ENCODE data around the gene SLC25A36.

DNA sequence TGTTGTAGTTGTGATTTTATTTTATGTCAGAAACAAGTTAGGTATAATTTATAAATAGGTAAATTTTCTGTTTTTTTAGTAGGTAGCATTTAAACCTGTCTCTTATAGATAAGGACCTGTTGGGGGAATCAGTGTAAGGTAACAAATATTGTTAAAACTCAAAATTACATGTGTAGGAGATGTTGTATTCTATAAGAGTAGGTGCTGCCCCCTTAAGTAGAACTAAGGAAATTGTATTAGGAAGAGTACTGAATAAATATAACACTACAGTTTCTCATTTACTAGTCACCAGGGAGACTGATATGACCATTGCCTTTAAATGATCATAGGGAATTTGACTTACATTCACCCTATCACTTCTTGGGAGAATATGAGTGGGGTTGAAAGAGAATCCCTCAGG, 31.2 kb downstream of the SLC25A36 start:
- TF ChIP-seq, protein P1, sequence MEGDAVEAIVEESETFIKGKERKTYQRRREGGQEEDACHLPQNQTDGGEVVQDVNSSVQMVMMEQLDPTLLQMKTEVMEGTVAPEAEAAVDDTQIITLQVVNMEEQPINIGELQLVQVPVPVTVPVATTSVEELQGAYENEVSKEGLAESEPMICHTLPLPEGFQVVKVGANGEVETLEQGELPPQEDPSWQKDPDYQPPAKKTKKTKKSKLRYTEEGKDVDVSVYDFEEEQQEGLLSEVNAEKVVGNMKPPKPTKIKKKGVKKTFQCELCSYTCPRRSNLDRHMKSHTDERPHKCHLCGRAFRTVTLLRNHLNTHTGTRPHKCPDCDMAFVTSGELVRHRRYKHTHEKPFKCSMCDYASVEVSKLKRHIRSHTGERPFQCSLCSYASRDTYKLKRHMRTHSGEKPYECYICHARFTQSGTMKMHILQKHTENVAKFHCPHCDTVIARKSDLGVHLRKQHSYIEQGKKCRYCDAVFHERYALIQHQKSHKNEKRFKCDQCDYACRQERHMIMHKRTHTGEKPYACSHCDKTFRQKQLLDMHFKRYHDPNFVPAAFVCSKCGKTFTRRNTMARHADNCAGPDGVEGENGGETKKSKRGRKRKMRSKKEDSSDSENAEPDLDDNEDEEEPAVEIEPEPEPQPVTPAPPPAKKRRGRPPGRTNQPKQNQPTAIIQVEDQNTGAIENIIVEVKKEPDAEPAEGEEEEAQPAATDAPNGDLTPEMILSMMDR (conservative IDR thresholded peaks at IDR 0.05; ENCODE audit: low read length) = peak; percentile 78
- TF ChIP-seq EZH2phosphoT487 (IDR thresholded peaks at IDR 0.05; ENCODE audit: borderline replicate concordance, low read depth, low read length) = no peak
